ENCODE data around the gene ZNF808.
A peak's percentile ranks its signal among the peaks of the same experiment; 100 is the strongest.
"Not testable (repeated sequence)": the region's sequence is repeated elsewhere in the genome, so short reads cannot be mapped to it uniquely, and the experiment has no call there.

The ZNF808 gene

DNA sequence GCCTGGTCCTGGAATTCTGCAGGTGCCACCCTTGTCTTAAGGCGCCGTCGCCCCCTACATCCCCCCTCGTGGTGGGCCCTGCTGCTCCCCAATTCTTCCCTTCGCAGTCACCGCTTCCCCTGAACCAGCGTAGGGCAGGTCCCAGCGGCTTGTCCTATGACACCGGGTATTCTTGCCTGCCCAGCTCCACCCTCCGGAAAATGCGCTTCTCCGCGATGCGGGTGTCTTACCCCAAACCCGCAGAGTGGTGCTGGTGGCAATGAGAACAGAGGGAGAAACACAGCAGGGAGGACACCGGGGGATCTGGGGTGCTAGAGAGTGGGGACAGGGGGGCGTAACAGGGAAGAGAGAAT lies 9.0 kb downstream of the ZNF808 start:
- peak; percentile 27 for DNase-seq

DNA sequence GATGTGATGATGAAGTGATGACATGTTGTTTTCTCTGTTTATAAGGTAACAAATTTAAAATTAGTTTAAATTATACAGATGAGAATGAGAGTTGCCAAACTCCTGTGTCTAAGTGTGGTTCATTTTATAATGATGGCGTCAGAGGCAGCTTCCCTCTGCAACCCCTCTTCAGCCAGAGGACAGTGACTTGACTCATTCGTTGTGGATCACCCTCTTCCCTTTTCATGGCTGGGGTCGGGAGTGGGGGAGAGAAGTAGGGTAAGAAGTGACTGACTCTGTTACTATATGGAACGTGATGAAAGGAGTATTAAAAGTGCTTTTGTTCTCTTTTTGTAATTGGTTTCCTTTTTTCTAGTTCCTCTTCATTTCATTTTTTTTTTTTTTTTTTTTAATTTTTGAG lies 11.3 kb downstream of the ZNF808 start:
- not testable (repeated sequence) for DNase-seq

- DNase-seq: not testable (repeated sequence)
Measured at GRCh38 chr19:52541176-52541575, 13.7 kb downstream of the ZNF808 start.

- DNase-seq: no peak
Measured at GRCh38 chr19:52541608-52542007, 14.1 kb downstream of the ZNF808 start.

DNA sequence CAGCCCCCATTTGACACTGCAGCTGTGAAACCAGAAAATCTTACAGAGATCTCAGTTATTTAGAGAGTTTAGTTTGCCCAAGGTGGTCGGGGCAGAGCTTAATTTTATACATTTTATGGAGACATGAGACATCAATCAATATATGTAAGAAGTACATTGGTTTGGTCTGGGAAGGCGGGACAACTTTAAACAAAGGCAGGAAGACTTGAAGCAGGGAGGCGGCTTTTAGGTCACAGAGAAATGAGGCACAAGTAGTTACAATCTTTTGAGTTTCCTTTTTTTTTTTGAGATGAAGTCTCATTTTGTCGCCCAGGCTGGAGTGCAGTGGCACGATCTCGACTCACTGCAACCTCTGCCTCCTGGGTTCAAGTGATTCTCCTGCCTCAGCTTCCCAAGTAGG lies 15.1 kb downstream of the ZNF808 start:
- not testable (repeated sequence) for DNase-seq

GRCh38 chr19:52542984-52543664 lies 15.7 kb downstream of the ZNF808 start:
- DNase-seq: peak; percentile 4

- no peak for DNase-seq
Measured at GRCh38 chr19:52554216-52554971, 26.9 kb downstream of the ZNF808 start.

GRCh38 chr19:52557231-52557995 lies 29.9 kb downstream of the ZNF808 start:
- no peak for DNase-seq

- DNase-seq: not testable (repeated sequence)
Measured at GRCh38 chr19:52558732-52559445, 31.4 kb downstream of the ZNF808 start.

- not testable (repeated sequence) for DNase-seq
Measured at GRCh38 chr19:52561611-52562010, 34.1 kb downstream of the ZNF808 start.

GRCh38 chr19:52566121-52566520 lies 38.7 kb downstream of the ZNF808 start:
- DNase-seq: no peak

GRCh38 chr19:52566588-52566987 lies 39.1 kb downstream of the ZNF808 start:
- no peak for DNase-seq

GRCh38 chr19:52567921-52568320 lies 40.5 kb downstream of the ZNF808 start:
- no peak for DNase-seq

- DNase-seq: not testable (repeated sequence)
Measured at GRCh38 chr19:52569638-52569999, 42.2 kb downstream of the ZNF808 start.

DNA sequence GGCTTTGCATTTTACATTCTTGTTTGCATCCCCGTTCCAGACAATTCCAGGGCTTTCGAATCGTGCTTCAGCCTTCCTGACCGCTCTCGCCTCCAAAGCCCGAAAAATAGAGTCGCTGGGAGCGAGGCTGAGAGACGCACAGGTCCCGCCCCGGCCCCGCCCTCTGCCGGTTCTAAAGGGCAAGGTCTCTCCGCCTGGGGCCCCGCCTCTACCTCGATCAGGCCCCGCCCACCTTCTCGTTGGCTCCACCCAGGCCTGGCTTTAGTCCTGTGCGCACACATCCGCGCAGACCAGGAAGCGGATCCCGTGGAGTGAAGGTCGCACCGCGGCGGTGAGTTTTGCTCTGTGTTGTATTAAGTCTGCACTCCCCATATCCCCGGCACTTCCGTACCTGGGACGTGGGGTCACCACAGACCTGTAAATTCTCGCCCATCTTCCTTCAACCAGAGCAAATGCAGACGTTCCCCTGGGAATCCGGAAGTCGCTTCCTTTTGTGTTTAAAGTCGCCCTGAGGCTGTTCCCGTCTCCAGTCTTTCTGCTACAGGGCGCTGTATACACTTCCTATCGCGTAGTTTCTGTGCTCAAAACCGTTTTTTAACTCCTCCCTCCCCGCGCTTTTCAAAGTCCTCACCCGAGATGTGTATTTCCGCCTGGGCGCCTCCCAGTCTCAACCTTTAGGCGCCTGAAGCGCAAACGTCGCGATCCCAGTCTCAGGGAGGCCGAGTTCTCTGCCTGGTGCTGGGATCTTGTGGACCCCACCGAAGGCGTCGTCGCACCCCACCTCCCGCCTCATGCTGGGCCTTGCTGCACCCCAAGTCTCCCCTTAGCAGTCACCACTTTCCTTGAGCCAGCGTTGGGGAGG lies 42.8 kb downstream of the ZNF808 start, which contains the start of gene ZNF701:
Gene ZNF701, plus strand, starts transcription at position 288 of the 862 bp plus-strand sequence. CDS start 3,861 bp downstream, outside the sequence.
- DNase-seq: peak; percentile 96

- no peak for DNase-seq
Measured at GRCh38 chr19:52584736-52585440, 57.4 kb downstream of the ZNF808 start.

DNA sequence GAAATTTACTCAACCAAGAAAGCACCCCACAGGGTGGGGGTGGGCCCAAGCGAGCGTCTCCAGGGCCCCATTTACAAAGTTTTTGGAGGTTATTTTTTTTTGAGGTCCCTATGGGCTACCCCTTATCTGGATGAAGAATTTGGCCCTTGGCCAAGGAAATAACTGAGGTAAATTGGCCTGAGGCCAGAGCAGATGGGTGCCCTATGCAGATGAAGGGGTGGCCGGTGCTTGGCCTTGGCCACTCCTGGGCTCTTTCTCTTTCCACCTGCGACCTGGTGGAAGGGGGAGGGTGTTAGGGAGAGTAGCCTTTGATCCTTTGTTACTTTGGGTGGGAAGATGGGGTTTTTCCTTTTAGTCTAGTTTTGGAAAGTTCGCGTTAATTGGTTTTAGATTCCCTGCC lies 58.1 kb downstream of the ZNF808 start:
- no peak for DNase-seq

GRCh38 chr19:52590728-52591127 lies 63.3 kb downstream of the ZNF808 start:
- DNase-seq: no peak

DNA sequence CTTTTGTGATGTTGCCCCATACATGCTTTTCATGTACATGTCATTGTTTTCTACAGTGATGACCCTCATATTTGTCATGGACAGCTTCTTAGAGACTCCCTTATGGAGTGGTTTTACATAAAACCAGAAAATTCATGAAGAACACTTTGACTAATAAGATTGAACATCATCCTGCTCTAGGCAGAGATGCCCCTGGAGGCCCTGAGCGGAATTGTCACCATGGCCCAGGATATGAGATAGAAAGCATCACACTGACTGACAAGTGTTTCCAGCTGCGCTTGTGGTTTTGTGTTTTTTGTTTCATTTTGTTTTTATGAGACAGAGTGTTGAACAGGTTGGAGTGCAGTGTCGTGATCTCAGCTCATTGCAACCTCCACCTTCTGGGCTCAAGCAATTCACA lies 64.8 kb downstream of the ZNF808 start:
- DNase-seq: no peak

GRCh38 chr19:52593441-52593840 lies 66.0 kb downstream of the ZNF808 start:
- DNase-seq: not testable (repeated sequence)

DNA sequence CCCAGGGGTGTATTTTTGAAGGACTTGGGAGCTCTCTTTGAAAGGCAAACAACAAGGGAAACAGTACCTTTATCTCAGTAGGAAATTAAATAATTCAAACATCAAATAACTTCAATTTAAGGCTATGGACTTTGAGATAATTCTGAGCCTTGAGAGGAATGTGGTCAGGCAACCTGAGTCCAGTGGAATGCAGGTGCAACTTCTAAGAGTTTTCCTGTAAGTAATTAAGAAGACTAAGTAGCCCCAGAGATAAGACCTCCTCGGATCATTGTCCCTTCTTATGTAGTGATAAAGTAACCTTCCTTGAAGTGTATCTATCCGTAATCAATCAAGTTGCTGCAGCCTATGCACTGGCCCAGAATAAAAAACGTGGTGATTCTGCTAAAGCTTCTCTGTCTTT lies 71.8 kb downstream of the ZNF808 start:
- DNase-seq: no peak
